H9 (cell line): ENCODE measurements around the gene RAB40B. TPM values are rescaled to one million over a fixed set of nuclear protein-coding genes. Genes with fewer than 3 reads are reported as not detected.
A peak's percentile ranks its signal among the peaks of the same experiment; 100 is the strongest.

Experiments
- DNase-seq: peaks from one replicate; pipeline ENCODE4 v3.0.0-alpha.2; 2017
- H2AFZ ChIP-seq: one replicate; pipeline ENCODE4 v1.6.1; 2013; ENCODE audit warnings: mild to moderate bottlenecking, low read length, control low read depth, moderate library complexity
- H2AK5ac ChIP-seq: 2 replicates; pipeline ENCODE4 v1.6.1; 2013; ENCODE audit warnings: low read length, control low read depth, mixed read lengths; ENCODE audit not compliant: insufficient read length
- H2BK120ac ChIP-seq: one replicate; pipeline ENCODE4 v1.6.1; 2013; ENCODE audit warnings: low read depth, mild to moderate bottlenecking, low read length, control low read depth, inconsistent platforms; ENCODE audit not compliant: poor library complexity, severe bottlenecking
- H2BK12ac ChIP-seq: 2 replicates; pipeline ENCODE4 v1.6.1; 2013; ENCODE audit warnings: low read length, control low read depth, mixed read lengths, low read depth; ENCODE audit not compliant: insufficient read length
- H2BK15ac ChIP-seq: 2 replicates; pipeline ENCODE4 v1.6.1; 2013; ENCODE audit warnings: low read depth, low read length, control low read depth
- H2BK20ac ChIP-seq: one replicate; pipeline ENCODE4 v1.6.1; 2013; ENCODE audit warnings: low read depth, mild to moderate bottlenecking, low read length, control low read depth, inconsistent platforms; ENCODE audit not compliant: poor library complexity, severe bottlenecking
- H2BK5ac ChIP-seq: 2 replicates; pipeline ENCODE4 v1.6.1; 2013; ENCODE audit warnings: low read length, control low read depth, mixed read lengths; ENCODE audit not compliant: insufficient read length
- H3K14ac ChIP-seq: 2 replicates; pipeline ENCODE4 v1.6.1; 2013; ENCODE audit warnings: low read length, control low read depth; ENCODE audit not compliant: insufficient read depth
- H3K18ac ChIP-seq: 2 replicates; pipeline ENCODE4 v1.6.1; 2013; ENCODE audit warnings: low read depth, mild to moderate bottlenecking, mixed read lengths, low read length, control low read depth; ENCODE audit not compliant: insufficient read length
- H3K23ac ChIP-seq: 2 replicates; pipeline ENCODE4 v1.6.1; 2013; ENCODE audit warnings: low read length, control low read depth, mixed read lengths, low read depth; ENCODE audit not compliant: insufficient read length
- H3K23me2 ChIP-seq: 2 replicates; pipeline ENCODE4 v1.6.1; 2013; ENCODE audit warnings: low read depth, mild to moderate bottlenecking, mixed read lengths, low read length, control low read depth; ENCODE audit not compliant: insufficient read length, poor library complexity, severe bottlenecking
- H3K27ac ChIP-seq: 2 replicates; pipeline ENCODE4 v1.5.1; 2013; ENCODE audit warnings: low read length, control low read depth, mixed read lengths, low read depth; ENCODE audit not compliant: insufficient read length
- H3K27me3 ChIP-seq: 2 replicates; pipeline ENCODE4 v1.6.1; 2013; ENCODE audit warnings: low read length, control low read depth, inconsistent platforms; ENCODE audit not compliant: insufficient read depth
- H3K4ac ChIP-seq: 2 replicates; pipeline ENCODE4 v1.6.1; 2013; ENCODE audit warnings: low read depth, mild to moderate bottlenecking, control low read depth, inconsistent platforms, low read length, moderate library complexity
- H3K4me1 ChIP-seq: 2 replicates; pipeline ENCODE4 v1.6.1; 2013; ENCODE audit warnings: low read length, control low read depth, inconsistent platforms; ENCODE audit not compliant: insufficient read depth
- H3K4me2 ChIP-seq: 2 replicates; pipeline ENCODE4 v1.6.1; 2013; ENCODE audit warnings: low read length, control low read depth, mixed read lengths; ENCODE audit not compliant: insufficient read length, insufficient read depth
- H3K56ac ChIP-seq: 2 replicates; pipeline ENCODE4 v1.6.1; 2013; ENCODE audit warnings: low read depth, mild to moderate bottlenecking, mixed read lengths, low read length, control low read depth; ENCODE audit not compliant: insufficient read length
- H3K79me1 ChIP-seq: 2 replicates; pipeline ENCODE4 v1.6.1; 2013; ENCODE audit warnings: low read depth, mild to moderate bottlenecking, moderate library complexity, low read length, control low read depth, inconsistent platforms; ENCODE audit not compliant: insufficient read depth, poor library complexity, severe bottlenecking
- H3K79me2 ChIP-seq: 2 replicates; pipeline ENCODE4 v1.6.1; 2013; ENCODE audit warnings: low read length, control low read depth, inconsistent platforms; ENCODE audit not compliant: insufficient read depth
- H3K9ac ChIP-seq: 2 replicates; pipeline ENCODE4 v1.6.1; 2013; ENCODE audit warnings: low read length, control low read depth, mixed read lengths; ENCODE audit not compliant: insufficient read length; ENCODE audit errors: extremely low read depth
- H3K9me3 ChIP-seq: one replicate; pipeline ENCODE4 v1.6.1; 2013; ENCODE audit warnings: low read depth, low read length, inconsistent platforms; ENCODE audit not compliant: control insufficient read depth
- H3T11ph ChIP-seq: one replicate; pipeline ENCODE4 v1.6.1; 2013; ENCODE audit warnings: mild to moderate bottlenecking, low read length, control low read depth, inconsistent platforms
- H4K20me1 ChIP-seq: one replicate; pipeline ENCODE4 v1.6.1; 2013; ENCODE audit not compliant: control insufficient read depth, insufficient read length, insufficient read depth
- H4K5ac ChIP-seq: 2 replicates; pipeline ENCODE4 v1.6.1; 2013; ENCODE audit warnings: low read depth, mild to moderate bottlenecking, mixed read lengths, low read length, control low read depth; ENCODE audit not compliant: insufficient read length
- H4K8ac ChIP-seq: replicated peaks from 2 replicates; pipeline ENCODE4 v1.6.1; 2013; ENCODE audit warnings: low read length, control low read depth, mixed read lengths, low read depth; ENCODE audit not compliant: insufficient read length
- H4K91ac ChIP-seq: 2 replicates; pipeline ENCODE4 v1.6.1; 2013; ENCODE audit warnings: low read depth, mild to moderate bottlenecking, moderate library complexity, mixed read lengths, low read length, control low read depth; ENCODE audit not compliant: insufficient read length
- H3K27ac Mint-ChIP-seq, 3 experiments: 2 replicates in 2 of 3; 3 replicates in 1 of 3; pipeline ENCODE4 v1.8.0; 2020 to 2021; ENCODE audit warnings: mixed read lengths in 3 of 3, mild to moderate bottlenecking in 1 of 3, moderate library complexity in 1 of 3
- H3K27me3 Mint-ChIP-seq: 2 replicates; pipeline ENCODE4 v1.8.0; 2021; ENCODE audit warnings: low read depth, mild to moderate bottlenecking, moderate library complexity, mixed read lengths
- H3K36me3 Mint-ChIP-seq, 3 experiments: 2 replicates in 2 of 3; 3 replicates in 1 of 3; pipeline ENCODE4 v1.8.0; 2020 to 2021; ENCODE audit warnings: low read depth in 3 of 3, mixed read lengths in 3 of 3; ENCODE audit not compliant: insufficient read depth in 1 of 3
- H3K4me1 Mint-ChIP-seq, 2 experiments: 2 replicates each; pipeline ENCODE4 v1.8.0; 2020; ENCODE audit warnings: mixed read lengths in 2 of 2
- H3K4me3 Mint-ChIP-seq, 2 experiments: 2 replicates in 1 of 2; 3 replicates in 1 of 2; pipeline ENCODE4 v1.8.0; 2020 to 2021; ENCODE audit warnings: mild to moderate bottlenecking in 2 of 2, mixed read lengths in 2 of 2, moderate library complexity in 1 of 2
- H3K9me3 Mint-ChIP-seq, 2 experiments: 2 replicates in 1 of 2; 3 replicates in 1 of 2; pipeline ENCODE4 v1.8.0; 2020; ENCODE audit warnings: mild to moderate bottlenecking in 2 of 2, mixed read lengths in 2 of 2, moderate library complexity in 1 of 2
- WGBS: extraction: QIAGEN DNeasy Blood & Tissue Kit; methylation state at CpG from one replicate; pipeline ENCODE4 v1.1.7; 2013; ENCODE audit warnings: missing lambda C conversion rate, low lambda C conversion rate, mixed read lengths; ENCODE audit not compliant: insufficient read length; ENCODE audit errors: extremely low coverage; 5-methylcytosine and 5-hydroxymethylcytosine counted together
- total RNA-seq: library from RNA; stranded (reverse); gene quantifications from 2 replicates; pipeline ENCODE4 v1.2.1, GENCODE V29; 2021
- TF ChIP-seq, protein P1 (sequence below): fragments of 200-600 bp; sonication (generic); conservative IDR thresholded peaks from 3 replicates; pipeline ENCODE4 v1.8.0; 2021; ENCODE audit warnings: antibody characterized with exemption, mild to moderate bottlenecking

The RAB40B gene
- total RNA-seq, 1 experiment from 2014 or later, result 3.5 TPM

DNA sequence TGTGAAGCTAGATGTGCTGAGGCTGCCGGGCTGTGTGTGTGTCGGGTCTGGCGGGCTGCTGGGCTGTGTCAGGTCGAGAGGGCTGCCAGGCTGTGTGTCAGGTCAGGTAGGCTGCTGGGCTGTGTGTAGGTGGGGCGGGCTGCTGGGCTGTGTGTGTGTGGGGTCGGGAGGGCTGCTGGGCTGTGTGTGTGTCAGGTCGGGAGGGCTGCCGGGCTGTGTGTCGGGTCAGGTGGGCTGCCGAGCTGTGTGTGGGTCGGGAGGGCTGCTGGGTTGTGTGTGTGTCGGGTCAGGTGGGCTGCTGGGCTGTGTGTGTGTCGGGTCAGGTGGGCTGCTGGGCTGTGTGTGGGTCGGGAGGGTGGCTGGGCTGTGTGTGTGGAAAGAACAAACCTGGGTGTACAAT, 58.9 kb downstream of the RAB40B start:
- Histone ChIP-seq H4K5ac (no peak overlapping the region), H3K4me1 (no peaks in the 10 kb centered on the region), H3K79me2 (peaks cover 20% of the 10 kb centered on the region), H2AFZ (no peak overlapping the region), H2BK12ac (no peak overlapping the region), H3K4me2 (no peak overlapping the region), H2BK15ac (no peak overlapping the region), H2BK20ac (no peak overlapping the region), H2AK5ac (no peak overlapping the region), H3K27ac (no peak overlapping the region), H4K20me1 (no peaks in the 10 kb centered on the region), H3K9ac (no peak overlapping the region), H3K14ac (no peak overlapping the region; the same call in 1 of the 2 replicates), H3K4ac (no peak overlapping the region), H3K23ac (no peak overlapping the region), H3K18ac (no peak overlapping the region), H3K9me3 (no peaks in the 10 kb centered on the region), H4K91ac (no peak overlapping the region), H3K56ac (no peak overlapping the region), H3T11ph (no peak overlapping the region), H4K8ac (no peak overlapping the region), H2BK120ac (no peak overlapping the region), H3K27me3 (no peaks in the 10 kb centered on the region), H3K79me1 (peaks cover 18% of the 10 kb centered on the region), H3K23me2 (no peaks in the 10 kb centered on the region), H2BK5ac (no peak overlapping the region)
- no CpG with 5 or more reads among the region's 14 CpGs for WGBS
- Mint-ChIP-seq H3K9me3 (no peaks in the 10 kb centered on the region), H3K4me3 (no peak overlapping the region), H3K27me3 (no peaks in the 10 kb centered on the region), H3K36me3 (peaks cover 28 to 71% (median 66%) of the 10 kb centered on the region in 3 experiments; a peak in 6 of 7 replicates), H3K27ac (peak overlapping the region in 2 of 3 experiments; percentile 4 to 6; a peak in 2 of 7 replicates), H3K4me1 (peaks cover 3 to 9% of the 10 kb centered on the region in 2 experiments; a peak in 3 of 4 replicates)
- DNase-seq, result no peak
- TF ChIP-seq, protein P1, sequence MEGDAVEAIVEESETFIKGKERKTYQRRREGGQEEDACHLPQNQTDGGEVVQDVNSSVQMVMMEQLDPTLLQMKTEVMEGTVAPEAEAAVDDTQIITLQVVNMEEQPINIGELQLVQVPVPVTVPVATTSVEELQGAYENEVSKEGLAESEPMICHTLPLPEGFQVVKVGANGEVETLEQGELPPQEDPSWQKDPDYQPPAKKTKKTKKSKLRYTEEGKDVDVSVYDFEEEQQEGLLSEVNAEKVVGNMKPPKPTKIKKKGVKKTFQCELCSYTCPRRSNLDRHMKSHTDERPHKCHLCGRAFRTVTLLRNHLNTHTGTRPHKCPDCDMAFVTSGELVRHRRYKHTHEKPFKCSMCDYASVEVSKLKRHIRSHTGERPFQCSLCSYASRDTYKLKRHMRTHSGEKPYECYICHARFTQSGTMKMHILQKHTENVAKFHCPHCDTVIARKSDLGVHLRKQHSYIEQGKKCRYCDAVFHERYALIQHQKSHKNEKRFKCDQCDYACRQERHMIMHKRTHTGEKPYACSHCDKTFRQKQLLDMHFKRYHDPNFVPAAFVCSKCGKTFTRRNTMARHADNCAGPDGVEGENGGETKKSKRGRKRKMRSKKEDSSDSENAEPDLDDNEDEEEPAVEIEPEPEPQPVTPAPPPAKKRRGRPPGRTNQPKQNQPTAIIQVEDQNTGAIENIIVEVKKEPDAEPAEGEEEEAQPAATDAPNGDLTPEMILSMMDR, result no peak
